IMR-90 (cell line): ENCODE results near the gene ADARB2. TPM values are rescaled to one million over a fixed set of nuclear protein-coding genes. Genes with fewer than 3 reads are reported as not detected.

Source experiments
- ATAC-seq: fragments of 200-7000 bp; cut with Tn5 transposase; 2 replicates; pipeline ENCODE4 v1.9.1; 2020; ENCODE audit warnings: low read depth, mild to moderate bottlenecking, moderate library complexity
- BruUV-seq: library from RNA; stranded (reverse); fragments of 400-500 nt; replicated peaks from 2 replicates; lab custom pipeline; 2021; lab: Mats Ljungman, UMichigan
- CTCF ChIA-PET: fragments of 300-600 bp; formaldehyde crosslinking; extraction: SDS; loops from one replicate; lab custom pipeline; 2021; ENCODE audit warnings: antibody characterized with exemption; lab: Yijun Ruan, JAX
- POLR2A ChIA-PET: fragments of 300-600 bp; sonication (Branson Sonifier 250); formaldehyde crosslinking; loops from one replicate; lab custom pipeline; 2022; ENCODE audit warnings: antibody characterized with exemption; ENCODE audit not compliant: unreplicated experiment; lab: Charles Lee
- DNase-seq: peaks from one replicate; pipeline ENCODE4 v3.0.0; 2013
- H2AFZ ChIP-seq: replicated peaks from 2 replicates; pipeline ENCODE3; 2013; ENCODE audit warnings: low read length, mild to moderate bottlenecking; ENCODE audit not compliant: poor library complexity
- H2AK5ac ChIP-seq: 2 replicates; pipeline ENCODE4 v1.6.1; 2013; ENCODE audit warnings: low read depth, low read length, inconsistent platforms
- H2AK9ac ChIP-seq: replicated peaks from 2 replicates; pipeline ENCODE3; 2013; ENCODE audit warnings: mild to moderate bottlenecking, low read depth, low read length, moderate library complexity; ENCODE audit not compliant: poor library complexity
- H2BK120ac ChIP-seq: 2 replicates; pipeline ENCODE4 v1.6.1; 2013; ENCODE audit warnings: low read depth, low read length, inconsistent platforms
- H2BK15ac ChIP-seq: 3 replicates; pipeline ENCODE4 v1.6.1; 2013; ENCODE audit warnings: low read depth, low read length, inconsistent platforms
- H2BK20ac ChIP-seq: 2 replicates; pipeline ENCODE4 v1.6.1; 2013; ENCODE audit warnings: low read depth, mild to moderate bottlenecking, inconsistent platforms, low read length, moderate library complexity
- H2BK5ac ChIP-seq: 2 replicates; pipeline ENCODE4 v1.6.1; 2013; ENCODE audit warnings: mild to moderate bottlenecking, low read depth, low read length, inconsistent platforms; ENCODE audit not compliant: poor library complexity, severe bottlenecking
- H3K14ac ChIP-seq: replicated peaks from 2 replicates; pipeline ENCODE4 v1.6.1; 2013; ENCODE audit warnings: low read depth, low read length, inconsistent platforms
- H3K18ac ChIP-seq: 2 replicates; pipeline ENCODE4 v1.6.1; 2013; ENCODE audit warnings: low read depth, low read length, control low read depth
- H3K23ac ChIP-seq: 2 replicates; pipeline ENCODE4 v1.6.1; 2013; ENCODE audit warnings: low read depth, low read length, inconsistent platforms
- H3K27ac ChIP-seq: 2 replicates; pipeline ENCODE4 v1.5.1; 2013; ENCODE audit warnings: mild to moderate bottlenecking, control low read depth, low read length; ENCODE audit not compliant: insufficient read depth
- H3K27me3 ChIP-seq: 2 replicates; pipeline ENCODE4 v1.6.1; 2013; ENCODE audit warnings: low read length; ENCODE audit not compliant: control insufficient read depth, insufficient read depth
- H3K36me3 ChIP-seq: 2 replicates; pipeline ENCODE4 v1.6.1; 2013; ENCODE audit warnings: low read length, mixed read lengths; ENCODE audit not compliant: control insufficient read depth, insufficient read depth
- H3K4ac ChIP-seq: 2 replicates; pipeline ENCODE4 v1.6.1; 2013; ENCODE audit warnings: low read depth, low read length, inconsistent platforms
- H3K4me1 ChIP-seq: 2 replicates; pipeline ENCODE4 v1.6.1; 2013; ENCODE audit warnings: low read length, mixed read lengths; ENCODE audit not compliant: control insufficient read depth, insufficient read depth
- H3K4me2 ChIP-seq: 2 replicates; pipeline ENCODE4 v1.6.1; 2013; ENCODE audit warnings: low read depth, mild to moderate bottlenecking, control low read depth, low read length, moderate library complexity
- H3K4me3 ChIP-seq: 2 replicates; pipeline ENCODE4 v1.5.1; 2013; ENCODE audit warnings: low read depth, mild to moderate bottlenecking, control low read depth, low read length, moderate library complexity; ENCODE audit not compliant: insufficient read depth
- H3K56ac ChIP-seq: 2 replicates; pipeline ENCODE4 v1.6.1; 2013; ENCODE audit warnings: low read length, inconsistent platforms; ENCODE audit not compliant: insufficient read depth; ENCODE audit errors: extremely low read depth
- H3K79me1 ChIP-seq, 2 experiments: 2 replicates each; pipeline ENCODE4 v1.6.1; 2013; ENCODE audit warnings: low read length in 2 of 2, inconsistent platforms in 1 of 2, low read depth in 1 of 2
- H3K9ac ChIP-seq: 2 replicates; pipeline ENCODE4 v1.6.1; 2013; ENCODE audit warnings: low read depth, low read length, control low read depth
- H3K9me1 ChIP-seq: 2 replicates; pipeline ENCODE4 v1.6.1; 2013; ENCODE audit warnings: low read length, inconsistent platforms; ENCODE audit not compliant: insufficient read depth
- H3K9me3 ChIP-seq: 2 replicates; pipeline ENCODE4 v1.6.1; 2013; ENCODE audit warnings: low read length; ENCODE audit not compliant: control insufficient read depth, insufficient read depth
- H4K20me1 ChIP-seq: 2 replicates; pipeline ENCODE4 v1.6.1; 2013; ENCODE audit warnings: low read length, inconsistent platforms; ENCODE audit not compliant: insufficient read depth
- H4K5ac ChIP-seq: 2 replicates; pipeline ENCODE4 v1.6.1; 2013; ENCODE audit warnings: mild to moderate bottlenecking, low read depth, low read length, control low read depth
- H4K8ac ChIP-seq, 2 experiments: 2 replicates each; pipeline ENCODE4 v1.6.1; 2013; ENCODE audit warnings: low read depth in 2 of 2, low read length in 2 of 2, control low read depth in 1 of 2, inconsistent platforms in 1 of 2
- H4K91ac ChIP-seq: 2 replicates; pipeline ENCODE4 v1.6.1; 2013; ENCODE audit warnings: low read depth, low read length, inconsistent platforms; ENCODE audit not compliant: insufficient read depth
- RAD21 ChIP-seq: IDR thresholded peaks from 2 replicates; pipeline ENCODE4 v1.6.1; 2012; ENCODE audit warnings: low read length, improper control_type of control experiment
- WGBS, 2 experiments: methylation state at CpG; one replicate each; pipeline versions ENCODE4 v1.1.5 to v1.1.7; 2013; ENCODE audit warnings: missing lambda C conversion rate in 2 of 2; ENCODE audit not compliant: insufficient read length in 1 of 2; ENCODE audit errors: extremely low coverage in 2 of 2; 5-methylcytosine and 5-hydroxymethylcytosine counted together
- dilution Hi-C: fragments of 300-500 bp; cut with HindIII; formaldehyde crosslinking; loops from one replicate; pipeline ENCODE4 v1.14.3; 2018; ENCODE audit warnings: low sequenced_read_pairs; ENCODE audit not compliant: unreplicated experiment
- in situ Hi-C: fragments of 300-500 bp; cut with MboI; formaldehyde crosslinking; loops from 3 replicates; pipeline ENCODE4 v1.14.3; 2019; ENCODE audit warnings: low sequenced_read_pairs, inconsistent platforms, mixed read lengths
- intact Hi-C: fragments of 100-400 bp; cut with micrococcal nuclease; formaldehyde crosslinking; loops from 2 replicates; pipeline ENCODE4 v1.10.0; 2022
- polyA plus RNA-seq, 3 experiments: library from polyadenylated mRNA; depleted of rRNA; stranded (reverse); fragments of >200 nt; gene quantifications; 2 replicates each; pipeline ENCODE4 v1.2.3, GENCODE V29; 2012; ENCODE audit warnings: low replicate concordance in 1 of 3
- total RNA-seq: library from RNA; depleted of rRNA; stranded (reverse); fragments of >200 nt; gene quantifications from 2 replicates; pipeline ENCODE4 v1.2.3, GENCODE V29; 2012

ADARB2 gene
- total and polyA plus RNA-seq, 2 of the 4 experiments (the other 2 are of a cell fraction) = not detected

GRCh38 chr10:1684991-1685390, 52.3 kb downstream of the ADARB2 start:
- dilution Hi-C loops = no loop called here
- intact Hi-C loops = no loop called here
- Histone ChIP-seq H3K4me1 (no peaks in the 10 kb centered on the region), H3K9ac (no peak overlapping the region), H2AFZ (no peak overlapping the region), H3K4me3 (no peak overlapping the region), H3K56ac (no peak overlapping the region), H2BK120ac (no peak overlapping the region), H3K79me1 (no peaks in the 10 kb centered on the region), H3K9me1 (no peaks in the 10 kb centered on the region), H3K9me3 (peaks cover 39% of the 10 kb centered on the region), H3K36me3 (no peaks in the 10 kb centered on the region), H4K8ac (no peak overlapping the region), H3K27ac (no peak overlapping the region), H2BK5ac (no peak overlapping the region), H4K5ac (no peak overlapping the region), H2BK15ac (no peak overlapping the region), H3K27me3 (no peaks in the 10 kb centered on the region), H4K20me1 (no peaks in the 10 kb centered on the region), H4K91ac (no peak overlapping the region), H2AK9ac (no peak overlapping the region), H2BK20ac (no peak overlapping the region), H3K23ac (no peak overlapping the region), H3K4me2 (no peak overlapping the region), H3K14ac (no peak overlapping the region), H2AK5ac (no peak overlapping the region), H3K18ac (no peak overlapping the region), H3K4ac (no peak overlapping the region)
- WGBS, 2 experiments = 20% methylated on average over 1 of the region's 9 CpGs; no CpG with 5 or more reads in 1 of the 2 experiments
- no peak for ATAC-seq
- ChIA-PET POLR2A (no interaction called here), CTCF (no interaction called here)
- no peak for TF ChIP-seq RAD21
- BruUV-seq = no TSS peak
- DNase-seq = no peak
- in situ Hi-C loops = no loop called here
